Hepatocyte (in vitro differentiated cells): Measurements from ENCODE around the gene MOV10L1. TPM values are rescaled to one million over a fixed set of nuclear protein-coding genes. Genes with fewer than 3 reads are reported as not detected.

ENCODE experiments used
- DNase-seq: peaks from one replicate; pipeline ENCODE4 v3.0.0-alpha.2; 2016; ENCODE audit warnings: low spot score
- H2AFZ ChIP-seq: fragments of 200-600 bp; sonication (generic); 2 replicates; pipeline ENCODE4 v1.6.0; 2016; ENCODE audit warnings: antibody characterized with exemption, mild to moderate bottlenecking
- H3K27ac ChIP-seq: fragments of 200-600 bp; sonication (generic); 2 replicates; pipeline ENCODE4 v1.5.1; 2016; ENCODE audit warnings: mild to moderate bottlenecking
- H3K27me3 ChIP-seq: fragments of 200-600 bp; sonication (generic); 2 replicates; pipeline ENCODE4 v1.6.1; 2016
- H3K36me3 ChIP-seq: fragments of 200-600 bp; sonication (generic); replicated peaks from 2 replicates; pipeline ENCODE4 v1.5.1; 2016; ENCODE audit warnings: low read depth; ENCODE audit not compliant: insufficient read depth
- H3K4me1 ChIP-seq: fragments of 200-600 bp; sonication (generic); 2 replicates; pipeline ENCODE4 v1.5.1; 2016; ENCODE audit warnings: mild to moderate bottlenecking, moderate library complexity; ENCODE audit not compliant: insufficient read depth
- H3K4me2 ChIP-seq: fragments of 200-600 bp; sonication (generic); 2 replicates; pipeline ENCODE4 v1.6.0; 2016
- H3K4me3 ChIP-seq: fragments of 200-600 bp; sonication (generic); 2 replicates; pipeline ENCODE4 v1.5.1; 2016; ENCODE audit warnings: mild to moderate bottlenecking
- H3K79me2 ChIP-seq: fragments of 200-600 bp; sonication (generic); 2 replicates; pipeline ENCODE4 v1.6.0; 2017; ENCODE audit warnings: mild to moderate bottlenecking
- H3K9me2 ChIP-seq: fragments of 200-600 bp; sonication (generic); replicated peaks from 2 replicates; pipeline ENCODE4 v1.6.0; 2017; ENCODE audit warnings: mild to moderate bottlenecking; ENCODE audit not compliant: insufficient read depth
- H3K9me3 ChIP-seq: fragments of 200-600 bp; sonication (generic); 2 replicates; pipeline ENCODE4 v1.5.1; 2016; ENCODE audit warnings: low read depth, mild to moderate bottlenecking
- H4K20me1 ChIP-seq: fragments of 200-600 bp; sonication (generic); 2 replicates; pipeline ENCODE4 v1.6.0; 2016; ENCODE audit warnings: mild to moderate bottlenecking; ENCODE audit not compliant: insufficient read depth, poor library complexity, severe bottlenecking
- EZH2 ChIP-seq: fragments of 200-600 bp; sonication (generic); IDR thresholded peaks from 2 replicates; pipeline ENCODE4 v1.6.1; 2016; ENCODE audit warnings: antibody characterized with exemption, mild to moderate bottlenecking, borderline replicate concordance
- EZH2phosphoT487 ChIP-seq: fragments of 200-600 bp; sonication (generic); IDR thresholded peaks from one replicate; pipeline ENCODE4 v1.6.1; 2018; ENCODE audit warnings: antibody characterized with exemption, mild to moderate bottlenecking, low read depth, moderate library complexity; ENCODE audit not compliant: unreplicated experiment, severe bottlenecking
- WGBS: methylation state at CpG from one replicate; pipeline ENCODE4 v1.1.6; 2016; ENCODE audit warnings: low lambda C conversion rate; ENCODE audit errors: missing lambda C conversion rate; 5-methylcytosine and 5-hydroxymethylcytosine counted together
- polyA plus RNA-seq: library from polyadenylated mRNA; unstranded; fragments of >200 nt; fragmentation: Nextera tagmentation; extraction: Ambion mirVana; gene quantifications from 2 replicates; pipeline ENCODE4 v1.2.1, GENCODE V29; 2016
- total RNA-seq: library from RNA; depleted of rRNA; stranded (reverse); fragments of >200 nt; gene quantifications from 2 replicates; pipeline ENCODE4 v1.2.3, GENCODE V29; 2014
- TF ChIP-seq, protein P1 (sequence below): fragments of 200-600 bp; sonication (generic); IDR thresholded peaks from 2 replicates; pipeline ENCODE4 v1.5.1; 2016; ENCODE audit warnings: antibody characterized with exemption, mild to moderate bottlenecking; ENCODE audit not compliant: poor library complexity

MOV10L1 gene
- total and polyA plus RNA-seq, 2 experiments from 2014 or later = 0.36 to 3.6 TPM

DNA sequence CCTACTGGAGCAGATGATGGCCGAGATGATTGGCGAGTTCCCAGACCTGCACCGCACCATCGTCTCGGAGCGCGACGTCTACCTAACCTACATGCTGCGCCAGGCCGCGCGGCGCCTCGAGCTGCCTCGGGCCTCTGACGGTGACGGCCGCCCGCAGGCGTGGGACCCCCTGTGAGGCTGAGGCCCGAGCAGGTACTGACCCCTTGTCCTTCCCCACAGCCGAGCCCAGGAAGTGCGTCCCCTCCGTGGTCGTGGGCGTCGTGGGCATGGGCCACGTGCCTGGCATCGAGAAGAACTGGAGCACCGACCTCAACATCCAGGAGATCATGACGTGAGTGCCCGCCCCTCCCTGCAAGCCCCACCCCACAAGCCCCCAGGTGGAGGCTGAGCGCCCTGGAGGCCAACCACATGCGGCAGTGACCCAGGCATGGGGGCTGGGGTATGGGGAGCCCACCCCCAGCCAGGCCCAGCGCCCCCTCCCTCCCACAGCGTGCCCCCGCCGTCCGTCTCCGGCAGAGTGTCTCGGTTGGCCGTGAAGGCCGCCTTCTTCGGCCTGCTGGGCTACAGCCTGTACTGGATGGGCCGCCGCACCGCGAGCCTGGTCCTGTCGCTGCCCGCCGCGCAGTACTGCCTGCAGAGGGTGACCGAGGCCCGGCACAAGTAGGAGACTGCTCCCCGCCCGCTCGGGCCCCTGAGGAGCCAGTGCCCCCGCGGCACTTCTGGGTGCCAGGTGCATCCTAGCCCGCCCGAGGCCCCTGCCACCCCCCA, 108.2 kb downstream of the MOV10L1 start:
- Histone ChIP-seq H3K9me3 (no peaks in the 10 kb centered on the region), H3K4me2 (no peak overlapping the region), H3K79me2 (peaks cover 22% of the 10 kb centered on the region), H3K27me3 (no peaks in the 10 kb centered on the region), H3K4me3 (no peak overlapping the region), H3K36me3 (no peaks in the 10 kb centered on the region), H2AFZ (no peak overlapping the region), H3K4me1 (peaks cover 15% of the 10 kb centered on the region), H4K20me1 (peaks cover 17% of the 10 kb centered on the region), H3K9me2 (no peaks in the 10 kb centered on the region), H3K27ac (no peak overlapping the region)
- 99% methylated on average over 36 of the region's 61 CpGs for WGBS
- DNase-seq = no peak
- TF ChIP-seq EZH2 = no peak
- TF ChIP-seq, protein P1, sequence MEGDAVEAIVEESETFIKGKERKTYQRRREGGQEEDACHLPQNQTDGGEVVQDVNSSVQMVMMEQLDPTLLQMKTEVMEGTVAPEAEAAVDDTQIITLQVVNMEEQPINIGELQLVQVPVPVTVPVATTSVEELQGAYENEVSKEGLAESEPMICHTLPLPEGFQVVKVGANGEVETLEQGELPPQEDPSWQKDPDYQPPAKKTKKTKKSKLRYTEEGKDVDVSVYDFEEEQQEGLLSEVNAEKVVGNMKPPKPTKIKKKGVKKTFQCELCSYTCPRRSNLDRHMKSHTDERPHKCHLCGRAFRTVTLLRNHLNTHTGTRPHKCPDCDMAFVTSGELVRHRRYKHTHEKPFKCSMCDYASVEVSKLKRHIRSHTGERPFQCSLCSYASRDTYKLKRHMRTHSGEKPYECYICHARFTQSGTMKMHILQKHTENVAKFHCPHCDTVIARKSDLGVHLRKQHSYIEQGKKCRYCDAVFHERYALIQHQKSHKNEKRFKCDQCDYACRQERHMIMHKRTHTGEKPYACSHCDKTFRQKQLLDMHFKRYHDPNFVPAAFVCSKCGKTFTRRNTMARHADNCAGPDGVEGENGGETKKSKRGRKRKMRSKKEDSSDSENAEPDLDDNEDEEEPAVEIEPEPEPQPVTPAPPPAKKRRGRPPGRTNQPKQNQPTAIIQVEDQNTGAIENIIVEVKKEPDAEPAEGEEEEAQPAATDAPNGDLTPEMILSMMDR = no peak
- no peak for TF ChIP-seq EZH2phosphoT487

GRCh38 chr22:50198624-50199017, 108.8 kb downstream of the MOV10L1 start:
- H3K4me1 ChIP-seq = peaks cover 17% of the 10 kb centered on the region
- no peak for DNase-seq
- H3K9me2 ChIP-seq = no peaks in the 10 kb centered on the region
- H3K79me2 ChIP-seq = peaks cover 24% of the 10 kb centered on the region
- WGBS = 95% methylated on average over 14 of the region's 16 CpGs
- H3K9me3 ChIP-seq = no peaks in the 10 kb centered on the region
- H3K27me3 ChIP-seq = no peaks in the 10 kb centered on the region
- H3K4me2 ChIP-seq = no peak overlapping the region
- no peak overlapping the region for H3K27ac ChIP-seq
- H3K4me3 ChIP-seq = no peak overlapping the region
- peaks cover 23% of the 10 kb centered on the region for H4K20me1 ChIP-seq
- H3K36me3 ChIP-seq = no peaks in the 10 kb centered on the region
- no peak for TF ChIP-seq EZH2
- TF ChIP-seq, protein P1 = no peak
- no peak for TF ChIP-seq EZH2phosphoT487
- H2AFZ ChIP-seq = no peak overlapping the region

DNA sequence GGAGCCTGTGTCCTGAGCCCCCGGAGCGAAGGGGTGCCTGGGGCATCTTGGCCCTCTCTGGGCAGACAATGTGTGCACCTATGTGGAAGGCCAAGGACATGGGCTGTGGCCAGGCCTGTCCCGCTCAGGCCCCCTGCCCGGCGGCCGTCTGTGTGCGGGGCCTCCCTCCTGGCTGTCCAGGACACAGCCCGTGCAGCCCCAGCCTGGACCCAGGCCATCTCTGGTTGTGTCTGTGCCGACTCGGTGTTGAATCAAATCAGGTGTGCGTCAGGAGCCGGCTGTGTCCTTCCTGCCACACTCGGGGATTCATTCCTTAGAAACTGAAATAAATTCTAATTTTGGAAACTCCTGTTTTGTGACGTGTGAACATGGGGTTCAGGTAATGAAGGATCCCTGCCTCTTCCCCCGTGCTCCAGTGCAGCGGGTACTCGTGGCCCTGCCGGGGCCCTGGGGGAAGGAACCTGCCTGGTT, 109.5 kb downstream of the MOV10L1 start:
- no peaks in the 10 kb centered on the region for H3K9me3 ChIP-seq
- WGBS = 89% methylated on average over 18 of the region's 18 CpGs
- no peak overlapping the region for H3K4me3 ChIP-seq
- H3K27ac ChIP-seq = no peak overlapping the region
- peak overlapping the region; percentile 94 for H3K4me2 ChIP-seq
- H4K20me1 ChIP-seq = peaks cover 30% of the 10 kb centered on the region
- TF ChIP-seq EZH2phosphoT487 (no peak), EZH2 (no peak)
- TF ChIP-seq, protein P1 = no peak
- no peaks in the 10 kb centered on the region for H3K36me3 ChIP-seq
- H2AFZ ChIP-seq = no peak overlapping the region
- no peak for DNase-seq
- H3K27me3 ChIP-seq = no peaks in the 10 kb centered on the region
- H3K4me1 ChIP-seq = peaks cover 17% of the 10 kb centered on the region
- H3K79me2 ChIP-seq = peaks cover 30% of the 10 kb centered on the region
- no peaks in the 10 kb centered on the region for H3K9me2 ChIP-seq
